SK-N-SH (cell line): ENCODE data around the gene SLC25A21. TPM values are rescaled to one million over a fixed set of nuclear protein-coding genes. Genes with fewer than 3 reads are reported as not detected.

ENCODE experiments used
- CTCF ChIA-PET: fragments of 300-600, 350-600 bp; formaldehyde crosslinking; extraction: SDS; loops from one replicate; lab custom pipeline; 2021; lab: Yijun Ruan, JAX
- POLR2A ChIA-PET: fragments of 350-600 bp; sonication (Branson Sonifier 250); formaldehyde crosslinking; extraction: SDS; loops from one replicate; lab custom pipeline; 2020; ENCODE audit warnings: antibody characterized with exemption, inconsistent platforms; lab: Yijun Ruan, JAX
- DNase-seq: peaks from one replicate; pipeline ENCODE4 v3.0.0; 2012
- H2AFZ ChIP-seq: fragments of 200-600 bp; sonication (generic); 2 replicates; pipeline ENCODE4 v1.8.1; 2016; ENCODE audit warnings: antibody characterized with exemption, mild to moderate bottlenecking, low read depth
- H3F3A ChIP-seq: fragments of 200-600 bp; sonication (generic); replicated peaks from 2 replicates; pipeline ENCODE3; 2016; ENCODE audit warnings: antibody characterized with exemption, mild to moderate bottlenecking; ENCODE audit not compliant: insufficient read depth
- H3K27ac ChIP-seq, 2 experiments: fragments of 200-500 bp in 1 of 2; fragments of 200-600 bp in 1 of 2; sonication (Bioruptor generic) in 1 of 2; sonication (generic), shearing (Covaris generic) in 1 of 2; 2 replicates each; pipeline versions ENCODE4 v1.5.1 to v1.6.1; 2014 to 2016; ENCODE audit warnings: low read depth in 2 of 2, inconsistent platforms in 1 of 2, low read length in 1 of 2, mild to moderate bottlenecking in 1 of 2, mixed read lengths in 1 of 2
- H3K27me3 ChIP-seq: fragments of 200-600 bp; sonication (generic), shearing (Covaris generic); 2 replicates; pipeline ENCODE4 v1.6.1; 2016; ENCODE audit warnings: mixed run types; ENCODE audit not compliant: insufficient read depth
- H3K36me3 ChIP-seq, 2 experiments: fragments of 200-500 bp in 1 of 2; fragments of 200-600 bp in 1 of 2; sonication (Bioruptor generic) in 1 of 2; sonication (generic) in 1 of 2; replicated peaks in 1 of 2; 2 replicates each; pipeline versions ENCODE3 to v1.5.1; 2014 to 2016; ENCODE audit warnings: low read length in 1 of 2, mild to moderate bottlenecking in 1 of 2; ENCODE audit not compliant: insufficient read depth in 2 of 2, control insufficient read depth in 1 of 2
- H3K4me1 ChIP-seq, 2 experiments: fragments of 200-500 bp in 1 of 2; fragments of 200-600 bp in 1 of 2; sonication (Bioruptor generic) in 1 of 2; sonication (generic), shearing (Covaris generic) in 1 of 2; 2 replicates each; pipeline versions ENCODE4 v1.5.1 to v1.6.1; 2014 to 2016; ENCODE audit warnings: low read depth in 1 of 2, low read length in 1 of 2, mixed run types in 1 of 2; ENCODE audit not compliant: insufficient read depth in 2 of 2, control insufficient read depth in 1 of 2
- H3K4me2 ChIP-seq: fragments of 200-600 bp; sonication (generic), shearing (Covaris generic); 2 replicates; pipeline ENCODE4 v1.6.1; 2017; ENCODE audit warnings: mixed run types
- H3K4me3 ChIP-seq, 2 experiments: fragments of 200-500 bp in 1 of 2; fragments of 200-600 bp in 1 of 2; sonication (Bioruptor generic) in 1 of 2; sonication (generic), shearing (Covaris generic) in 1 of 2; 2 replicates each; pipeline versions ENCODE4 v1.5.1 to v1.8.1; 2014 to 2016; ENCODE audit warnings: low read depth in 2 of 2, inconsistent platforms in 1 of 2, low read length in 1 of 2, mild to moderate bottlenecking in 1 of 2, mixed read lengths in 1 of 2, moderate library complexity in 1 of 2
- H3K79me2 ChIP-seq: fragments of 200-600 bp; sonication (generic); 2 replicates; pipeline ENCODE4 v1.8.1; 2017; ENCODE audit warnings: mild to moderate bottlenecking; ENCODE audit not compliant: insufficient read depth
- H3K9ac ChIP-seq: fragments of 200-600 bp; sonication (generic); 2 replicates; pipeline ENCODE4 v1.6.1; 2017; ENCODE audit warnings: mixed run types
- H3K9me2 ChIP-seq: fragments of 200-600 bp; sonication (generic); 2 replicates; pipeline ENCODE4 v1.6.1; 2017; ENCODE audit warnings: mixed run types
- H3K9me3 ChIP-seq: fragments of 200-600 bp; sonication (generic); 2 replicates; pipeline ENCODE4 v1.6.1; 2017; ENCODE audit warnings: mixed run types, mild to moderate bottlenecking, moderate library complexity
- H4K20me1 ChIP-seq: fragments of 200-600 bp; sonication (generic); 2 replicates; pipeline ENCODE4 v1.6.1; 2017; ENCODE audit warnings: mild to moderate bottlenecking, mixed run types; ENCODE audit not compliant: insufficient read depth
- FOXM1 ChIP-seq: IDR thresholded peaks from 2 replicates; pipeline ENCODE4 v1.4.0; 2012; ENCODE audit warnings: low read depth, mild to moderate bottlenecking
- GABPA ChIP-seq: IDR thresholded peaks from 2 replicates; pipeline ENCODE4 v1.4.0; 2012; ENCODE audit warnings: low read depth, mild to moderate bottlenecking
- MAX ChIP-seq: IDR thresholded peaks from 2 replicates; pipeline ENCODE4 v1.4.0; 2012; ENCODE audit warnings: low read depth
- NFIC ChIP-seq: IDR thresholded peaks from 2 replicates; pipeline ENCODE4 v1.4.0; 2012; ENCODE audit warnings: borderline replicate concordance
- POLR2AphosphoS5 ChIP-seq: IDR thresholded peaks from 2 replicates; pipeline ENCODE4 v1.6.1; 2012; ENCODE audit warnings: low read depth, low read length
- RCOR1 ChIP-seq: fragments of 150-350 bp; IDR thresholded peaks from 2 replicates; pipeline ENCODE4 v1.6.1; 2017; ENCODE audit warnings: antibody characterized with exemption, low read length
- REST ChIP-seq: IDR thresholded peaks from 2 replicates; pipeline ENCODE4 v1.6.1; 2012; ENCODE audit warnings: mild to moderate bottlenecking, low read depth, low read length, moderate library complexity
- TAF1 ChIP-seq: IDR thresholded peaks from 2 replicates; pipeline ENCODE4 v1.6.1; 2012; ENCODE audit warnings: low read depth, mild to moderate bottlenecking, low read length, moderate library complexity, borderline replicate concordance
- USF1 ChIP-seq: IDR thresholded peaks from 2 replicates; pipeline ENCODE4 v1.4.0; 2012; ENCODE audit warnings: low read depth, borderline replicate concordance
- WGBS: methylation state at CpG from one replicate; pipeline ENCODE4 v1.1.6; 2017; ENCODE audit warnings: low lambda C conversion rate; 5-methylcytosine and 5-hydroxymethylcytosine counted together
- polyA plus RNA-seq, 3 experiments: library from polyadenylated mRNA; depleted of rRNA; stranded (reverse); fragments of >200 nt; gene quantifications; 2 replicates each; pipeline ENCODE4 v1.2.3, GENCODE V29; 2012
- TF ChIP-seq, protein P1 (sequence below): fragments of 200-600 bp; sonication (generic); IDR thresholded peaks from 2 replicates; pipeline ENCODE4 v1.6.1; 2017; ENCODE audit warnings: antibody characterized with exemption, mild to moderate bottlenecking, moderate library complexity

SLC25A21 gene
- polyA plus RNA-seq, 1 of the 3 experiments (the other 2 are of a cell fraction): not detected

DNA sequence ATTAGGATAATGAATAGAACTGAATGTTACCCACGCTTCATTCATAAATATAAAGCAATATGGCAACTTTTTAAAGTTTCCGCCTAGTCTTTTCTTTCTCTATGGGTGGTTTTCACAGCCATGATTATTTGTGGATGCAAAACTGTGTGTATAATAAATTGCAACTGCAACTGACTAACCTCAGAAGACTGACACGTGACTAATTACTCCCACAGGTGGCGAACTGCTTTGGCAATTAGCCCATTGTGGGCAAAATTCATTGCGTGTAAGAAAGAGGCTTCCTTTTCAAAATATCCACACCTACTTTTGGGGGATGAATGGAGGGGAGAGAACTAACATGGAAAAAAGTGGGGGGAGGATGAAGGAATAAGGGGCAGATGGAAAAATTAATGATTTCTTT, 79.0 kb downstream of the SLC25A21 start:
- WGBS: 9% methylated on average over 5 of the region's 5 CpGs
- DNase-seq: no peak
- Histone ChIP-seq H3K79me2 (no peaks in the 10 kb centered on the region), H3F3A (no peaks in the 10 kb centered on the region), H3K9me2 (no peaks in the 10 kb centered on the region), H3K9me3 (no peaks in the 10 kb centered on the region), H3K4me1 (peaks cover 0 to 6% of the 10 kb centered on the region in 2 experiments; a peak in 1 of 4 replicates), H3K9ac (no peak overlapping the region), H3K4me2 (no peak overlapping the region), H3K27me3 (no peaks in the 10 kb centered on the region), H4K20me1 (no peaks in the 10 kb centered on the region), H3K36me3 (no peaks in the 10 kb centered on the region), H3K4me3 (no peak overlapping the region), H2AFZ (no peak overlapping the region), H3K27ac (no peak overlapping the region)
- TF ChIP-seq NFIC: no peak
- TF ChIP-seq, protein P1, sequence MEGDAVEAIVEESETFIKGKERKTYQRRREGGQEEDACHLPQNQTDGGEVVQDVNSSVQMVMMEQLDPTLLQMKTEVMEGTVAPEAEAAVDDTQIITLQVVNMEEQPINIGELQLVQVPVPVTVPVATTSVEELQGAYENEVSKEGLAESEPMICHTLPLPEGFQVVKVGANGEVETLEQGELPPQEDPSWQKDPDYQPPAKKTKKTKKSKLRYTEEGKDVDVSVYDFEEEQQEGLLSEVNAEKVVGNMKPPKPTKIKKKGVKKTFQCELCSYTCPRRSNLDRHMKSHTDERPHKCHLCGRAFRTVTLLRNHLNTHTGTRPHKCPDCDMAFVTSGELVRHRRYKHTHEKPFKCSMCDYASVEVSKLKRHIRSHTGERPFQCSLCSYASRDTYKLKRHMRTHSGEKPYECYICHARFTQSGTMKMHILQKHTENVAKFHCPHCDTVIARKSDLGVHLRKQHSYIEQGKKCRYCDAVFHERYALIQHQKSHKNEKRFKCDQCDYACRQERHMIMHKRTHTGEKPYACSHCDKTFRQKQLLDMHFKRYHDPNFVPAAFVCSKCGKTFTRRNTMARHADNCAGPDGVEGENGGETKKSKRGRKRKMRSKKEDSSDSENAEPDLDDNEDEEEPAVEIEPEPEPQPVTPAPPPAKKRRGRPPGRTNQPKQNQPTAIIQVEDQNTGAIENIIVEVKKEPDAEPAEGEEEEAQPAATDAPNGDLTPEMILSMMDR: no peak
- POLR2A ChIA-PET: no interaction called here
- CTCF ChIA-PET: no interaction called here

GRCh38 chr14:37091651-37092050, 80.8 kb downstream of the SLC25A21 start:
- no peak for DNase-seq
- CTCF ChIA-PET: no interaction called here

More at GRCh38 chr14:37091651-37092050, 80.8 kb downstream of the SLC25A21 start:
- no peaks in the 10 kb centered on the region for H3K79me2 ChIP-seq
- no peak overlapping the region for H2AFZ ChIP-seq
- no peak overlapping the region for H3K27ac ChIP-seq
- no peaks in the 10 kb centered on the region for H3K9me2 ChIP-seq
- H3K4me2 ChIP-seq: no peak overlapping the region
- H3K4me3 ChIP-seq: no peak overlapping the region
- H3F3A ChIP-seq: no peaks in the 10 kb centered on the region
- no peaks in the 10 kb centered on the region for H3K27me3 ChIP-seq
- TF ChIP-seq USF1: no peak
- TF ChIP-seq TAF1: no peak
- no peak for TF ChIP-seq RCOR1
- TF ChIP-seq REST: no peak
- no peak for TF ChIP-seq POLR2AphosphoS5
- no peak for TF ChIP-seq FOXM1
- no peak for TF ChIP-seq GABPA
- TF ChIP-seq MAX: no peak
- POLR2A ChIA-PET: no interaction called here
- no peaks in the 10 kb centered on the region for H3K36me3 ChIP-seq
- no peaks in the 10 kb centered on the region for H4K20me1 ChIP-seq
- 7% methylated on average over 3 of the region's 3 CpGs for WGBS
- H3K9ac ChIP-seq: no peak overlapping the region
- peaks cover 0 to 6% of the 10 kb centered on the region in 2 experiments; a peak in 1 of 4 replicates for H3K4me1 ChIP-seq
- no peaks in the 10 kb centered on the region for H3K9me3 ChIP-seq
